Neural cell (in vitro differentiated cells): ENCODE measurements around the gene TCFL5. TPM values are rescaled to one million over a fixed set of nuclear protein-coding genes. Genes with fewer than 3 reads are reported as not detected.

Source experiments
- H2AFZ ChIP-seq: fragments of 200-600, 300-800 bp; sonication (generic), shearing (Covaris generic); 2 replicates; pipeline ENCODE4 v1.6.0; 2014; ENCODE audit warnings: low read depth, mild to moderate bottlenecking, antibody characterized with exemption, low read length, moderate library complexity
- H3F3A ChIP-seq: fragments of 200-600 bp; shearing (Covaris generic); 2 replicates; pipeline ENCODE4 v1.6.1; 2016; ENCODE audit warnings: mild to moderate bottlenecking, moderate library complexity, mixed read lengths, antibody characterized with exemption, low read length; ENCODE audit not compliant: insufficient read depth, poor library complexity, severe bottlenecking
- H3K27ac ChIP-seq: fragments of 200-600, 300-800 bp; sonication (generic), shearing (Covaris generic); 2 replicates; pipeline ENCODE4 v1.5.1; 2014; ENCODE audit warnings: mild to moderate bottlenecking, low read length, moderate library complexity
- H3K27me3 ChIP-seq: fragments of 300-800, 200-600 bp; sonication (generic), shearing (Covaris generic); 2 replicates; pipeline ENCODE4 v1.6.0; 2014; ENCODE audit warnings: mild to moderate bottlenecking, low read depth, low read length, moderate library complexity; ENCODE audit not compliant: insufficient read depth
- H3K36me3 ChIP-seq: fragments of 300-800, 200-600 bp; sonication (generic), shearing (Covaris generic); 2 replicates; pipeline ENCODE4 v1.5.1; 2014; ENCODE audit warnings: mild to moderate bottlenecking, antibody characterized with exemption, low read length, moderate library complexity; ENCODE audit not compliant: insufficient read depth
- H3K4me2 ChIP-seq: fragments of 300-800, 200-600 bp; sonication (generic), shearing (Covaris generic); 2 replicates; pipeline ENCODE4 v1.6.0; 2014; ENCODE audit warnings: mild to moderate bottlenecking, low read length
- H3K4me3 ChIP-seq: fragments of 300-800, 200-600 bp; sonication (generic), shearing (Covaris generic); 2 replicates; pipeline ENCODE4 v1.5.1; 2014; ENCODE audit warnings: mild to moderate bottlenecking, low read length, moderate library complexity
- H3K79me2 ChIP-seq: fragments of 200-600 bp; shearing (Covaris generic); replicated peaks from 2 replicates; pipeline ENCODE4 v1.6.0; 2014; ENCODE audit warnings: mild to moderate bottlenecking, low read length, moderate library complexity; ENCODE audit not compliant: insufficient read depth
- H3K9ac ChIP-seq: fragments of 300-800, 200-600 bp; sonication (generic), shearing (Covaris generic); 2 replicates; pipeline ENCODE4 v1.6.1; 2016; ENCODE audit warnings: mild to moderate bottlenecking, low read length, mixed read lengths
- H3K9me2 ChIP-seq: fragments of 200-600 bp; shearing (Covaris generic); 2 replicates; pipeline ENCODE4 v1.6.1; 2016; ENCODE audit warnings: mild to moderate bottlenecking, low read length, mixed read lengths; ENCODE audit not compliant: insufficient read depth
- H3K9me3 ChIP-seq: fragments of 200-600, 300-800 bp; sonication (generic), shearing (Covaris generic); 2 replicates; pipeline ENCODE4 v1.6.1; 2016; ENCODE audit warnings: mild to moderate bottlenecking, mixed run types, low read length, moderate library complexity, mixed read lengths
- H4K20me1 ChIP-seq: fragments of 200-600 bp; shearing (Covaris generic); 2 replicates; pipeline ENCODE4 v1.6.1; 2016; ENCODE audit warnings: mild to moderate bottlenecking, mixed run types; ENCODE audit not compliant: insufficient read depth
- CTCF ChIP-seq: fragments of 450-650 bp; IDR thresholded peaks from 2 replicates; pipeline ENCODE4 v1.5.1; 2014; ENCODE audit warnings: antibody characterized with exemption, mild to moderate bottlenecking, moderate library complexity; ENCODE audit not compliant: poor library complexity, severe bottlenecking
- EP300 ChIP-seq: fragments of 450-650 bp; conservative IDR thresholded peaks from 2 replicates; pipeline ENCODE4 v1.6.1; 2014; ENCODE audit warnings: antibody characterized with exemption, mild to moderate bottlenecking, moderate library complexity; ENCODE audit not compliant: poor library complexity, severe bottlenecking
- EZH2 ChIP-seq: fragments of 200-600, 300-800 bp; shearing (Covaris generic), sonication (generic); IDR thresholded peaks from 2 replicates; pipeline ENCODE4 v1.6.1; 2014; ENCODE audit warnings: antibody characterized with exemption, low read length, borderline replicate concordance, mild to moderate bottlenecking; ENCODE audit not compliant: insufficient read depth, poor library complexity, severe bottlenecking
- MXI1 ChIP-seq: fragments of 450-650 bp; conservative IDR thresholded peaks from 2 replicates; pipeline ENCODE4 v1.6.1; 2014; ENCODE audit warnings: antibody characterized with exemption, mild to moderate bottlenecking; ENCODE audit not compliant: poor library complexity, severe bottlenecking
- POLR2AphosphoS5 ChIP-seq: IDR thresholded peaks from 2 replicates; pipeline ENCODE4 v1.6.1; 2012
- RAD21 ChIP-seq: fragments of 450-650 bp; conservative IDR thresholded peaks from 2 replicates; pipeline ENCODE4 v1.6.1; 2014; ENCODE audit warnings: antibody characterized with exemption, mild to moderate bottlenecking, moderate library complexity
- REST ChIP-seq: IDR thresholded peaks from 2 replicates; pipeline ENCODE4 v1.6.1; 2012; ENCODE audit warnings: borderline replicate concordance
- SMC3 ChIP-seq: fragments of 450-650 bp; conservative IDR thresholded peaks from 2 replicates; pipeline ENCODE4 v1.6.1; 2014; ENCODE audit warnings: antibody characterized with exemption, mild to moderate bottlenecking, moderate library complexity; ENCODE audit not compliant: poor library complexity
- TAF1 ChIP-seq: IDR thresholded peaks from 2 replicates; pipeline ENCODE4 v1.6.1; 2012; ENCODE audit warnings: low read depth
- polyA plus RNA-seq: library from polyadenylated mRNA; depleted of rRNA; stranded (reverse); fragments of >200 nt; gene quantifications from 2 replicates; pipeline ENCODE4 v1.2.3, GENCODE V29; 2014

The TCFL5 gene
- polyA plus RNA-seq, 1 donor from 2014 or later = 9.8 TPM

- Histone ChIP-seq H3K4me3 (peak within 1 kb of the TSS; percentile 57), H3K4me2 (no peak within 1 kb of the TSS), H3K79me2 (no peaks in the 10 kb centered on the region), H3K27ac (no peak within 1 kb of the TSS), H3F3A (no peaks in the 10 kb centered on the region), H3K9ac (no peak within 1 kb of the TSS), H3K9me3 (no peaks in the 10 kb centered on the region), H4K20me1 (no peaks in the 10 kb centered on the region), H3K36me3 (no peaks in the 10 kb centered on the region), H3K9me2 (no peaks in the 10 kb centered on the region), H2AFZ (no peak within 1 kb of the TSS), H3K27me3 (peaks cover 25% of the 10 kb centered on the region)
- no peak for TF ChIP-seq RAD21
- TF ChIP-seq EP300 = no peak
- TF ChIP-seq REST = no peak
- no peak for TF ChIP-seq TAF1
- no peak for TF ChIP-seq SMC3
- TF ChIP-seq POLR2AphosphoS5 = no peak
- no peak for TF ChIP-seq MXI1
- TF ChIP-seq CTCF = no peak
- no peak for TF ChIP-seq EZH2
Observed at GRCh38 chr20:62816884-62817873, 44.4 kb downstream of the TCFL5 start, which contains the start of gene COL9A3. TSS of gene COL9A3 (plus strand) at chr20:62817050. CDS start at chr20:62817065, 15 bp downstream.

- no peaks in the 10 kb centered on the region for H3K9me3 ChIP-seq
- TF ChIP-seq RAD21 = no peak
- no peak for TF ChIP-seq MXI1
- no peak for TF ChIP-seq TAF1
- no peak for TF ChIP-seq POLR2AphosphoS5
- no peak for TF ChIP-seq REST
- no peak for TF ChIP-seq SMC3
- TF ChIP-seq CTCF = no peak
- TF ChIP-seq EZH2 = no peak
- no peak for TF ChIP-seq EP300
- H3K36me3 ChIP-seq = no peaks in the 10 kb centered on the region
- H3F3A ChIP-seq = no peaks in the 10 kb centered on the region
- H3K4me2 ChIP-seq = no peak overlapping the region
- H3K4me3 ChIP-seq = peak overlapping the region; percentile 57
- H3K9ac ChIP-seq = no peak overlapping the region
- no peak overlapping the region for H3K27ac ChIP-seq
- no peak overlapping the region for H2AFZ ChIP-seq
- no peaks in the 10 kb centered on the region for H4K20me1 ChIP-seq
- H3K9me2 ChIP-seq = no peaks in the 10 kb centered on the region
- no peaks in the 10 kb centered on the region for H3K79me2 ChIP-seq
- H3K27me3 ChIP-seq = peaks cover 25% of the 10 kb centered on the region
Observed at GRCh38 chr20:62816031-62816883, 45.4 kb downstream of the TCFL5 start.
